Activated CD8-positive, alpha-beta T cell treated with anti-CD3 and anti-CD28 coated beads, Interleukin-2, amount 10 ng/mL, durations not matched to agents 7 days and 5 days (primary cell): ENCODE data around the gene HPCAL1. TPM values are rescaled to one million over a fixed set of nuclear protein-coding genes. Genes with fewer than 3 reads are reported as not detected.
A peak's percentile ranks its signal among the peaks of the same experiment; 100 is the strongest.

Experiments used
- ATAC-seq: fragments of 150-1000 bp; cut with Tn5 transposase; one replicate; pipeline ENCODE4 v1.10.0; 2021; ENCODE audit warnings: moderate library complexity
- CTCF ChIA-PET: fragments of 350-600 bp; sonication (Branson Sonifier 250); formaldehyde crosslinking; loops from one replicate; lab custom pipeline; 2021; ENCODE audit warnings: antibody characterized with exemption; lab: Charles Lee
- POLR2A ChIA-PET: fragments of 350-600 bp; sonication (Branson Sonifier 250); formaldehyde crosslinking; loops from one replicate; lab custom pipeline; 2021; ENCODE audit warnings: antibody characterized with exemption; lab: Charles Lee
- DNase-seq: peaks from one replicate; pipeline ENCODE4 v3.0.0-alpha.2; 2020
- H3K27ac Mint-ChIP-seq: one replicate; pipeline ENCODE4 v1.8.0; 2021; ENCODE audit warnings: mild to moderate bottlenecking, mixed read lengths
- H3K27me3 Mint-ChIP-seq: one replicate; pipeline ENCODE4 v1.8.0; 2021; ENCODE audit warnings: low read depth, mixed read lengths
- H3K36me3 Mint-ChIP-seq: one replicate; pipeline ENCODE4 v1.8.0; 2021; ENCODE audit warnings: low read depth, mixed read lengths
- H3K4me1 Mint-ChIP-seq: one replicate; pipeline ENCODE4 v1.8.0; 2021; ENCODE audit warnings: low read depth, mixed read lengths
- H3K4me3 Mint-ChIP-seq: one replicate; pipeline ENCODE4 v1.8.0; 2021; ENCODE audit warnings: mild to moderate bottlenecking, mixed read lengths
- H3K9me3 Mint-ChIP-seq: one replicate; pipeline ENCODE4 v1.8.0; 2022; ENCODE audit warnings: mixed read lengths; ENCODE audit not compliant: insufficient read depth
- total RNA-seq, 2 experiments: library from RNA; stranded (reverse); gene quantifications; one replicate each; pipeline ENCODE4 v1.2.3, GENCODE V29; 2021

HPCAL1 gene
- total RNA-seq, 2 experiments from 2014 or later = 55.8 to 56.6 TPM

GRCh38 chr2:10333966-10334365 lies 31.3 kb downstream of the HPCAL1 start:
- H3K4me3 Mint-ChIP-seq = no peak overlapping the region

DNA sequence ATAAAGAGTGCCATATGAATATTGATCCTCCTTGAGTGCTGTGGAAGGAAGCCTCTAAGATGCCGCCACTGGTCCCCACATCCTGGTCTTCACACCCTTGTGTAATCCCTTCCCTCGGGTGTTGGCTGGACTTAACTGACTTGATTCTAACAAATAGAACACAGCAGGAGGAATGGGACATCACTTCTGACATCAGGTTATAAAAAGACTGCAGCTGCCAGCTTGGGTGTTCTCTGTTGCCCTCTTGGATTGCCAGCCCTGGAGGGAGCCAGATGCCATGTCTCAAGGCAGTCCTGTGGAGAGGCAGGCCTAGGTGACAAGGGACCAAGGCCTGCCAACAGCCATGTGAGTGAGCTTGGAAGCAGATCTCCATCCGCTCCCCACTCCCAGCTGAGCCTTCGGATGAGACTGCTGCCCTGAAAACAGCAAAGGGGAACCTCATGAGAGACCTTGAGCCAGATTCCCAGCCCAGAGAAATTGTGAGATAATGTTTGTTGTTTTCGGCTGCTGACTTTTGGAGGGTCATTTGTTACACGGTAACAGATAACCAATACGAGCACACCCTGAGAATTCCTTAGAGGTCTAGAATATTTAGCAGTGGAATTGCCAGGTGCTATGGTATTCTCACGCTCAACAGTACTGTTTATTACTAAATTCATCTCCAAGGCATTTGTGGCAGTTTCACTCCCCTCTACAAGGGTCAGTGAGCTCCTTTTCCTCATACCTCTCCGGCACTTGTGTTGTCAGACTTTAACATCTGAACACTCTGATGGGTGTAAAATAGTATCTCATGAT lies 32.5 kb downstream of the HPCAL1 start:
- no peaks in the 10 kb centered on the region for H3K27me3 Mint-ChIP-seq

More at GRCh38 chr2:10333966-10334365, 31.3 kb downstream of the HPCAL1 start:
- Mint-ChIP-seq H3K36me3 (peaks cover 21% of the 10 kb centered on the region), H3K27me3 (no peaks in the 10 kb centered on the region), H3K27ac (no peak overlapping the region), H3K4me1 (peaks cover 58% of the 10 kb centered on the region), H3K9me3 (no peaks in the 10 kb centered on the region)
- no peak for DNase-seq
- no peak for ATAC-seq
- ChIA-PET POLR2A (no interaction called here), CTCF (interaction anchor here (1.0 kb wide), 1 partner anchor 75 kb away, joined by 6 read pairs; no protein-coding TSS in a partner anchor)

GRCh38 chr2:10336283-10336682 lies 33.6 kb downstream of the HPCAL1 start:
- H3K9me3 Mint-ChIP-seq = no peaks in the 10 kb centered on the region
- peaks cover 55% of the 10 kb centered on the region for H3K4me1 Mint-ChIP-seq
- ATAC-seq = no peak
- DNase-seq = no peak
- peaks cover 17% of the 10 kb centered on the region for H3K36me3 Mint-ChIP-seq
- H3K4me3 Mint-ChIP-seq = no peak overlapping the region
- no peak overlapping the region for H3K27ac Mint-ChIP-seq
- CTCF ChIA-PET = no interaction called here
- POLR2A ChIA-PET = no interaction called here
- no peaks in the 10 kb centered on the region for H3K27me3 Mint-ChIP-seq

More for the DNA sequence above, 32.5 kb downstream of the HPCAL1 start:
- no peaks in the 10 kb centered on the region for H3K9me3 Mint-ChIP-seq
- ChIA-PET CTCF (no interaction called here), POLR2A (no interaction called here)
- ATAC-seq (no peak), DNase-seq (no peak)
- H3K4me3 Mint-ChIP-seq = no peak overlapping the region
- H3K4me1 Mint-ChIP-seq = peaks cover 55% of the 10 kb centered on the region
- H3K27ac Mint-ChIP-seq = no peak overlapping the region
- peaks cover 24% of the 10 kb centered on the region for H3K36me3 Mint-ChIP-seq

DNA sequence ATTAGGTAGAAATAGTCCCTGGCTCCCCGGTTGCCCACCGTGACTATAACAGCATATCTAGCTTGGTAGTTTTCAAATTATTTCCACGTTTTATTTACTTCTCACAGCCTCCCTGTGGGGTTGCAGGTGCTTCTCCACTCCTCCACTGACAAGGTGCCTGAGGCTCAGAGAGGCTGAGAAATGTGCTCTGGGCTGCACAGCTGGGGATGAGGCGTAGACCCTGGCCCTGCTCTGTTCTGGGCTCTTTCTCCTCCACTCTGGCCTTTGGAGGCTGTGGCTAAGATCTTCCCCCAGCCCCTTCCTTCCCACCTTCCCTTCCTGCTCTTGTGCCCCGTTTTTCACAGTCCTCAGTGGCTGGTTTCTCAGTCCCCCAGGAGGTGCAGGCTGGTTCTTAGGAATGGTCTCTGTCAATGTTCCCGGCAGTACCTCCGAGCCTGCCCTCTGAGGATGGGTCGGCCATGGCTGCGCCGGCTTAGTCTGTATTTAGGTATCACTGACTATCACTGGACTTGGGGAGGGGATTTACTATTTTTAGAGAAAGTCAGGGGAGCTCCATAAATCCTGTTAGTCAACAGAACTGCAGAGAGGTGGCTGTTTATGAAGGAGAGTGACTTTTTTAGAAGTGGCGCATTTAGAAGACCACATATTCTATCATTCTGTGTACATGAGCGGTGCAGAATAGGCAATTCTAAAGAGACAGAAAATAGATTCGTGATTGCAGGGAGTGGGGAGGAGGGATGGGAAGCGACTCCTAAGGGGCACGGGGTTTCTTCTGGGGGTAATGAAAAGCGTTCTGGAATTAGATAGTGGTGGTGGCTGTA lies 35.0 kb downstream of the HPCAL1 start:
- H3K27me3 Mint-ChIP-seq = no peaks in the 10 kb centered on the region
- POLR2A ChIA-PET = interaction anchor here (0.5 kb wide), 1 partner anchor 398 kb away, joined by 4 read pairs; no protein-coding TSS in a partner anchor
- no peak for ATAC-seq
- CTCF ChIA-PET = no interaction called here
- H3K36me3 Mint-ChIP-seq = peaks cover 17% of the 10 kb centered on the region
- H3K27ac Mint-ChIP-seq = no peak overlapping the region
- H3K4me1 Mint-ChIP-seq = peaks cover 46% of the 10 kb centered on the region
- H3K9me3 Mint-ChIP-seq = no peaks in the 10 kb centered on the region
- no peak for DNase-seq
- H3K4me3 Mint-ChIP-seq = no peak overlapping the region

DNA sequence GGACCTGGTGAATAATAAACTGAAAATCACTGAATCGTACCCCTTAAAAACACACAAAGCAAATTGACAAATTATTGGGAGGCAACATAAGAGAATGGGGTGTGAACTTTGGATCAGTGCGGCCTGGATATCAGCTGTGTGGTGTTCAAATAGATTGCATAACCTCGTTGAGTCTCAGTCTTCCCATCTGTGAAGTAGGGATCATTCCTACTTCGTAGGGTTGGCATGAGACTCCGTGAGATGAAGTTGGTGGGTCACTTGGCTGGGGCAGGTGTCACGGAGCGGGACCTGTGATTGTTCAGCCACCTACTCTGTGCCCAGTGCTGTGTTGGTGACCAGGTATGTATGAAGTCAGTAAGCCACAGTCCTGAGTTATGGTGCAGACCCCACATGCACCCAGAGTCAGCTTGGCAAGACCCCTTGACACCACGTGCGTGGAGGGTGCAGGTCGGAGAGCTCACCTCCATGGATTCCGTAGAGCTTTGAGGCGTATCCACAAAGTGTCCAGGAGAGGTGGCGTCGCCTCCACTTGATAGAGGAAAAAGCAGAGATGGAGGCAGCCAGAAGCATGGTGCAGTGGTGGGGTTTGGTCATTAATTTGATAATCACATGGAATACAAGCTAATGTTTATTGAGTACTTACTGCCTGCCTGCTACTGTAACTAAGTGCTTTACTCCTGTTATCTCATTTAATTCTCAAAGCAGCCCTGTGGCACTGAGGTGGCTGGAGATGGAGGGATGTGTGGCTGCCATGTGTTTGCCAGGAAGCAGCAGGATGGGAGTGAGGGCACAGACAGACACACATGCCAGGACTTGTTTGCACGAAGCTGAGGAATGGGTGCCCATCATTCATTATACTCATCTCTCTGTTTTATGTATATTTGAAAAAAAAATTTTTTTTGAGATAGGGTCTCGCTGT lies 35.8 kb downstream of the HPCAL1 start:
- H3K4me3 Mint-ChIP-seq = no peak overlapping the region
- ChIA-PET CTCF (interaction anchor here (0.9 kb wide), 1 partner anchor 70 kb away, joined by 4 read pairs; no protein-coding TSS in a partner anchor), POLR2A (no interaction called here)
- H3K36me3 Mint-ChIP-seq = peaks cover 17% of the 10 kb centered on the region
- peaks cover 42% of the 10 kb centered on the region for H3K4me1 Mint-ChIP-seq
- H3K27me3 Mint-ChIP-seq = no peaks in the 10 kb centered on the region
- DNase-seq (no peak), ATAC-seq (no peak)
- H3K27ac Mint-ChIP-seq = no peak overlapping the region
- no peaks in the 10 kb centered on the region for H3K9me3 Mint-ChIP-seq

GRCh38 chr2:10339647-10340592 lies 37.2 kb downstream of the HPCAL1 start:
- H3K27me3 Mint-ChIP-seq = no peaks in the 10 kb centered on the region
- H3K36me3 Mint-ChIP-seq = peaks cover 11% of the 10 kb centered on the region
- H3K9me3 Mint-ChIP-seq = no peaks in the 10 kb centered on the region
- H3K4me1 Mint-ChIP-seq = peaks cover 45% of the 10 kb centered on the region
- CTCF ChIA-PET = no interaction called here
- peak; percentile 38 for DNase-seq
- peak overlapping the region; percentile 40 for H3K27ac Mint-ChIP-seq
- ATAC-seq = peak; percentile 27
- H3K4me3 Mint-ChIP-seq = no peak overlapping the region
- POLR2A ChIA-PET = interaction anchor here (0.6 kb wide), 1 partner anchor 9 kb away, joined by 3 read pairs; no protein-coding TSS in a partner anchor

GRCh38 chr2:10340593-10340975 lies 37.9 kb downstream of the HPCAL1 start:
- Mint-ChIP-seq H3K27ac (no peak overlapping the region), H3K9me3 (no peaks in the 10 kb centered on the region), H3K4me3 (no peak overlapping the region), H3K27me3 (no peaks in the 10 kb centered on the region), H3K4me1 (peaks cover 45% of the 10 kb centered on the region), H3K36me3 (peaks cover 5% of the 10 kb centered on the region)
- ChIA-PET CTCF (no interaction called here), POLR2A (no interaction called here)
- ATAC-seq (no peak), DNase-seq (no peak)

DNA sequence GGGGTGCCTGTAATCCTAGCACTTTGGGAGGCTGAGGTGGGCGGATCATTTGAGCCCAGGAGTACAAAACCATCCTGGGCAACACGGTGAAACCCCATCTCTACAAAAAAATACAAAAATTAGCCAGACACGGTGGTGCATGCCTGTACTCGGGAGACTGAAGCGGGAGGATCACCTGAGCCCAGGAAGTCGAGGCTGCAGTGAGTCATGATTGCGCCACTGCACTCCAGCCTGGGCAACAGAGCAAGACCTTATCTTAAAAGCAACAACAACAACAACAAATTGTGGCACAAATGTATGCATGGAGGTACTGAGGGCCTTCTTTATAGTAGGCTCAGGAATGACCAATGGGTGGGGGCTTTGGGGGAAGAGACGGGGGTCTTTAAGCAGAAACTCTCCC lies 38.5 kb downstream of the HPCAL1 start:
- Mint-ChIP-seq H3K4me3 (no peak overlapping the region), H3K4me1 (peaks cover 47% of the 10 kb centered on the region), H3K36me3 (peaks cover 3% of the 10 kb centered on the region), H3K9me3 (no peaks in the 10 kb centered on the region), H3K27ac (peak overlapping the region; percentile 10), H3K27me3 (no peaks in the 10 kb centered on the region)
- DNase-seq (no peak), ATAC-seq (no peak)
- ChIA-PET CTCF (no interaction called here), POLR2A (no interaction called here)

DNA sequence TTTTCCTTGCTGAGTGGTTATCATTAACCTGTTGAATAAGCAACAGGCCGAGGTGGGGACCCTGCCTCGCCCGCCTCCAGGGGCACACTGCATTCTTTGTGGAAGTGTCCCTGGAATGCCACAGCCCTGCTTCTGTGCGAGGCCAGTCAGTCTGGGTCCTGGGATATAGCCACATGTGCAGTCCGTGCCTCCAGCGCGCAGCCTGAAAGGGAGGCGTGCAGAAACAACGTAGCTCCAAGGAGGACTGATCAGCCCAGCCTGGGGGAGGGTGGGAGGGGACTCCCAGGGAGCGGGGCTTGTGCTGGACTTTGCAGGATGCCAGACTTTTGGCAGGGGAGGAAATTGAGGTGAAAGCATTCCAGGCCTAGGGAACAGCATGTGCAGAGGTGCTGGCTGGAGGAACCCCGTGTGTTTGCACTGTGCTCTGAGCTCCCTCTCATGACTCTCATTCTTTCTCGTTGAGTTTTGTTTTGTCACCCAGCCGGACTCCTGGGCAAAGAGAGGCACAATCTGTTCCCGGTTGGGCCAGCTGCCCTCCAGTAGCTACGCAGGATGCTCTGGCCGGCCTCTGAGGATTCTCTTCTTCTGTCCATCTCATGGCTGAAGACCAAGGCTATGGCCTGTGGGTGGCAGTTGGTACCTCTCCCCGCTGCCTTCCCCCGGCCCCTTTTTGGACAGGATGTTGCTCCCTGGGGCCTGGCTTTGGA lies 39.7 kb downstream of the HPCAL1 start:
- Mint-ChIP-seq H3K27ac (no peak overlapping the region), H3K27me3 (no peaks in the 10 kb centered on the region), H3K4me3 (no peak overlapping the region), H3K9me3 (no peaks in the 10 kb centered on the region), H3K36me3 (peaks cover 3% of the 10 kb centered on the region), H3K4me1 (peaks cover 47% of the 10 kb centered on the region)
- POLR2A ChIA-PET = no interaction called here
- CTCF ChIA-PET = no interaction called here
- no peak for DNase-seq
- ATAC-seq = no peak

- peaks cover 41% of the 10 kb centered on the region for H3K4me1 Mint-ChIP-seq
- no peaks in the 10 kb centered on the region for H3K9me3 Mint-ChIP-seq
- peaks cover 3% of the 10 kb centered on the region for H3K36me3 Mint-ChIP-seq
- DNase-seq (no peak), ATAC-seq (no peak)
- ChIA-PET POLR2A (no interaction called here), CTCF (no interaction called here)
- no peak overlapping the region for H3K27ac Mint-ChIP-seq
- H3K27me3 Mint-ChIP-seq = no peaks in the 10 kb centered on the region
- H3K4me3 Mint-ChIP-seq = no peak overlapping the region
Measured at GRCh38 chr2:10343191-10343590, 40.5 kb downstream of the HPCAL1 start.
